8988T (cell line): ENCODE data around the gene RCL1.
"Not testable (repeated sequence)": the region's sequence is repeated elsewhere in the genome, so short reads cannot be mapped to it uniquely, and the experiment has no call there.

Experiments
- DNase-seq: peaks from one replicate; pipeline ENCODE4 v3.0.0; 2011

Gene RCL1

GRCh38 chr9:4792572-4793458 is at the start of gene RCL1:
Gene RCL1, plus strand, starts transcription at chr9:4792944. Its CDS starts 148 bp downstream, at chr9:4793092.
- peak; percentile 73 for DNase-seq

DNA sequence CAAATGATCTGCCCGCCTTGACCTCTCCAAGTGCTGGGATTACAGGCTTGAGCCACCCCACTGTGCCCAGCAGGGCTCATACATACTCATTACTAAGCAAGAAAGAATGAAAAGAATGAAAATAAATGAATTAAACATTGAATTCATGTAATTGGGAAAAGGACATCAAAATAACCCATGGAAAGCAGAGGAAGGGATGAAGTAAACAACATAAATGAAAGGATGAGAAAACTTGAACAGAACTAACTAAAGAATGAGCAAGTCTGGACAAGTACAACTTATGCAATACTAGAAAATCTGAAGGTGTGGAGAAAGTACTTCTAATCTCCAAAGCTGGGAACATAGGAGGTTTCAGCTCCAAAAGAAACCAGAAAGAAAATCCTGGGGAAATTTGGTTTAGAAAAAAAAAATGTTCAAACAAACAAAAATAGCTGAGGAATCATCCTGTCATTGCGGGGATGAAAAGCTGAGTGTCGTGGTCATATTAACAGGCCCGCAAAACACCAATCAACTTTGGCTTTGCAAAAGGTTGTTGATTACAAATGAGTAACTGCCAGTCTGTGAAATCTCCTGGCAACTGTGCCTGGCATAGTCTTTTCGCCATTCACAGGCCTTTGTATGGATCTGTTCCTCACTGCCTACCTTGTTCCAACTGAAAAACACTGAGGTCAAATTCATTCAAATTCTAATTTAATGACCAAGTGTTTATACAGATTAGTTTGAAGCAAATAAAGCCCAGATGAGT is 49.4 kb upstream of the RCL1 start:
- DNase-seq: no peak

DNA sequence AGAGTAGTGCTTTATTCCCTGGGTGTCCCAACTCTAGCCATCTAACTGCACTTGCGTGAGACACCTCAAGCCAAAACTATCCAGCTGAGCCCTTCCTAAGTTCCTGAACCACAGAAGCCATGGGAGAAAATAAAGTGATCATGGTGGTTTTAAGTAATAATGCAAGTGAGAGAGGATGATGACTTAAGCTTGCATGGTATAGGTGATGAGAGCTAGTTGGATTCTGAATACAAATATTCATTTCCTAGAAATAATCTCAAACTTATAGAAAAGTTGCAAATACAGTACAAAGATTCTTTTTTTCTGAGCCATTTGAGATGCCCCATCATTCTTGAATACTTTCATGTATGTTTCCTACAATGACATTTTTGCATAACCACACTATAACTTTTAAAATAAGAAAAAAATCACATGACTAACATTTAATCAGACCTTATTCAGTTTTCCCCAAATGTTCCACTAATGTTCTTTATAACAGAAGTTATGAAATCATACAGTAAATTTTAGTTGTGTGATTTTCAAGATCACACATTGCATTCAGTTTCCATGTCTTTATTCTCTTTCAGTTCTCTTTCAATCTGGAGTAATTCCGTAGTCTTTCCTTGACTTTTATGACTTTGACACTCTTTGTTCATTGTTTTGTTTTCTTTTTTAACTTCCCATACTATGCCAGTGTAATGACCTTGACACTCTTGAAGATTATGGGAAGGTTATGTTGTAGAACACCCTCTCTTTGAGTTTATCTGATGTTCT is 46.3 kb upstream of the RCL1 start:
- no peak for DNase-seq

DNA sequence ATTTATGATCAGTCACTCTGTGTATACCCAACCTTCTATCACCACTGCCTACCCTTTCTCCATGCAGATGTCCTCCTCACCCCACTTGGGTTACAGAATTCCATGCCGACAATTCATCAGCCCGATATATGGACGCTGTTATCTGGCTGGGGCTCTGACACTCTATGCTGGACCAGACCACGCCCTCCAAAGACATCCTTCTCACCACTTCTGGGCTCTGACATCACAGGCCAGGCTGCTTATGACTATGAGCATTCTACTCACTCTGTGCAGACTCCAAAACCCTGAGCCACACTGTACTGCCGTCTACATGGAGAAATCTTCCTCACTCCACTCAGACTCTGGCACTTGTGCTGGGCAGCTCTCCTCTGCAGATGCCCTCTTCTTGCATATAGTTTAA is 44.1 kb upstream of the RCL1 start:
- DNase-seq: no peak

DNA sequence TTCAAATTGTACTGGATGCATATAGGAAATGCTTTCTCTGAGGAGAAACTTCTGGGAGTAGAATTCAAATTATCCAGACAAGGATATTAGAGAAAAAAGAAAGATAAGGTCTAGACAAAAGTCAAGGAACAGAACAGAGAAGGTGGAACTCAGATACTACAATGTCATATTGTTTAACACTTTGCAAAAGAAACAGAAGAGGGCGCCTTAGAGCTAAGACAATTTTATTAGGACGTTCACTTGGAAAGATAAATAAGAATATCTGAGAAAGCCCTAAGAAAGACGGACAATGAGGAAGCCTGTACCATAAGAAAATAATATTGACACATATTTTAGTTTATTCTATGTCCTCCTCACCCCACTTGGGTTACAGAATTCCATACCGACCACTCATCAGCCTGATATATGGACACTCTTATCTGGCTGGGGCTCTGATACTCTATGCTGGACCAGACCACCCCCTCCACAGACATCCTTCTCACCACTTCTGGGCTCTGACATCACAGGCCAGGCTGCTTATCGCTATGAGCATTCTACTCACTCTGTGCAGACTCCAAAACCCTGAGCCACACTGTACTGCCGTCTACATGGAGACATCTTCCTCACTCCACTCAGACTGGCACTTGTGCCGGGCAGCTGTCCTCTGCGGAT is 42.6 kb upstream of the RCL1 start:
- DNase-seq: no peak

GRCh38 chr9:4754530-4754929 is 38.2 kb upstream of the RCL1 start:
- DNase-seq: not testable (repeated sequence)

- no peak for DNase-seq
Measured at GRCh38 chr9:4755026-4755609, 37.6 kb upstream of the RCL1 start.

- DNase-seq: no peak
Measured at GRCh38 chr9:4756420-4756819, 36.3 kb upstream of the RCL1 start.

GRCh38 chr9:4760122-4760521 is 32.6 kb upstream of the RCL1 start:
- no peak for DNase-seq

DNA sequence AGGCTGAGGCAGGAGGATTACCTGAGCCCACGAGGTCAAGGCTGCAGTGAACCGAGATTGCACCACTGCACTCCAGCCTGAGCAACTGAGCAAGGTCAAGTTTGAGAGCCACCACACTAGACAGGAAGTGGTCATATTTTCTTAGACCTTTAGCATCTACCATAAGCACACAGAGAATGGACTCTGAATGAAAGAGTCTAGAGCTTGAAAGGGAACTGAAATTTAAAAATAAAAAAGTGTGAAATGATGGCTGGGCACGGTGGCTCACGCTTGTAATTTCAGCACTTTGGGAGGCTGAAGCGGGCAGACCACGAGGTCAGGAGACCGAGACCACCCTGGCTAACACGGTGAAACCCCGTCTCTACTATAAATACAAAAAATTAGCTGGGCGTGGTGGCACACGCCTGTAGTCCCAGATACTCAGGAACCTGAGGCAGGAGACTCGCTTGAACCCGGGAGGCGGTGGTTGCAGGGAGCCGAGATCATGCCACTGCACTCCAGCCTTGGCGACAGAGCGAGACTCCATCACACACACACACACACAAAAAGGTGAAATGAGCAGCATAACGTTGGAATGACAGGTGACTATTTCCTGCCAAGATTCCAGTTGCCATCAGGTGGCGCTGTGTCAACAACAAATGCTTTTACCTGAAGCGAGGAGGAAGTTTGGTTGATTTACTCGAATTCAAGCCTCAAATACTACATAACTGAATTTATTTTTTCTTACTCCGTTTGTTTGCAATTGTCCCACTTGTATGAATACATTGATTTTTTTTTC is 30.4 kb upstream of the RCL1 start:
- DNase-seq: no peak

DNA sequence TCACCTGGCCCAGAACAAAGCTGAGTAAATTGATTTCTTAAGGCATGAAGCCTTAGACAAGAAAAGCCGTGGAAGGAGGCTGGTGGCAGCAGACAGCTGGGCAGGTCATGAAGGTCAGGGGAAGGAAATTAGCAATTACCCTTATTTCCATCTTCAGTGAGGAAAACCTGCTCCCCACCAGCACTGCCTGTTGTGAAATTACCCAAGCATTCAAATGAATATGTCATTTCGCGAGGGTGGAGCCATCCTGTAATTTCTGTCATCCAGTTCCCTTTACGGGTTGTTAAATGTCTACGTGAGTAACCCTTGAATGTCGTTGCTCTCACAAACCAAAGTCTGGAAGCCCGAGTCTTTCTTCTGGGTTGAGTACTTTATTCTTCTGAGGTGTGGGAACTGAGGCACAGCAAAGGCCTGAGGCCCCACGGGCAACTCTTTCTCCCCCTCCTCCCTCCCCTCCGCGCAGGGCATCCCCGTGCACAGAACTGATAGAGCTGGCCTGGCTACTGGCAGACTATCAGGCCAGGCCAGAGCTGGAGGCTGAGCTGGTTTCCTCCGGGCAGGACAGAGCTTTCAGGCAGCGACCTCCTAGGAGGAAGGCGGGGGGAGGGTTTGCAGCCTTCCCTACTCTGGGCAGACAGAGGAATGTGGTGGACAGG is 29.7 kb upstream of the RCL1 start:
- DNase-seq: no peak

DNA sequence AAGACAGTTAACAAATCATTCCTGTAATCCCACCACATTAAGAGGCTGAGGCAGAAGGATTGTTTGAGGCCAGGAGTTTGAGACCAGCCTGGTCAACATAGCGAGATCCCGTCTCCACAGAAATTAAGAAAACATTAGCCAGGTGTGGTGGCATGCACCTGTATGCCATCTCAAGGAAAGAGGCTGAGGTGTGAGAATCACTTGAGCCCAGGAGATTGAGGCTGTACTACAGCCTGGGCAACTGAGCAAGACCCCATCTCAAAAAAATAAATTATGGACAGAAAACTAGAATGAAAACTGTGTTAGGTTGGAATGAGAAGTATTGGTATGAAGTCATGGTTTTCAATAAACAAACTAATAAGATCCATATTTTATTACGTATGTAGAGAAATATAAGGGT is 28.7 kb upstream of the RCL1 start:
- DNase-seq: no peak

DNA sequence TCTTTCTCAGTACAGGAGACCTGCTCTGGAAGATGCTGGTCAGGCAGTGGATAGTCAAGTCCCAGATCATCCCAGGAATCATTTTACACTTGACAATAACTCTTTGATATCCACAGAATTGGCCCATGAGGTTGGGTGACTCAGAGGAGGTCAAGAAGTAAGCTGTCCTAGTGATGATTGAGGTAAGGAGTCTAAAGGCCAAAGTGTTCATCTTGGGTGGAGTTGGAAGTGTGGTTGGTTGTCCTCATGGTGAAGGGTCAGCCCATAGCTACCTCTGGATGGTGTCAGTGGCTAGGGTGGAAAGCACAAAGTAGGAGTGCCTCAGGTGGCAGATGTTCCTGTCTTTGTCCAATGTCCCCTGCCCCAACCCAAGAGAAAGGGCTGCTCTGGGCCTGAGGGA is 24.1 kb upstream of the RCL1 start:
- no peak for DNase-seq

DNA sequence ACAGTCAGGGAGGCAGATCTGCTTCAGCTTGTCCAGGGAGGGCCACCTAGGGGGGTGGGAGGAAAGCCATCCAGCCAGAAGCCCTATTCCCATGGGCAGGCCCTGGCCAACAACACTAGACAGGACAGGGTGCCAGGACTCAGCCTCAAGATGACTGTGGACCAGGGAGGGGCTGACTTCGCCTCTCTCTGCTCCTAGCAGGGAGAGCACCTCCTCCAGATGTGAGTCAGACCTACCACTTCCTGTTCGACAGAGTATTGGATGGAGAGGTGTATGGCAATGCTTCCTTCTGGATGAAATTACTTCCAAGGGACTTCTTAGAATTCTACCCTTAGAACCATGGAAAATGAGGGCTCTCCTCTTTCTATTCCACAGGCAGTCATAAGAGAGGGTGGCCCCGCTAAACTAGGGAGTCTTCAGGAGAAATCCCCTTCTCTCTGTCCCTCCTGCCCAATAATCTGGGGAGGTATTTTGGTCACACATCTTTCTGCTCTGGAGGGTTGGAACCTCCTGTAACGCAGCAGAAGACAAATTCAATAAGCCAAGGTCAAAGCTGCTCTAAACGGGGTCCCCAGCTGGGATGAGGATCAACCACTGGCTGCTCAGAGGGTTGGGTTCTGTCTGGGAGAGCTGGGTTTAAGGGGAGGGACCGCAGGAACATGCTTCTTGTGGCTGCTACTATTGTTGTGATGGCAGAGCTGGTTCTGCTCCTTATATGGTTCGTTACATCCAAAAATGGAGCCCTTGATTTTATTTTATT is 23.2 kb upstream of the RCL1 start:
- DNase-seq: no peak

DNA sequence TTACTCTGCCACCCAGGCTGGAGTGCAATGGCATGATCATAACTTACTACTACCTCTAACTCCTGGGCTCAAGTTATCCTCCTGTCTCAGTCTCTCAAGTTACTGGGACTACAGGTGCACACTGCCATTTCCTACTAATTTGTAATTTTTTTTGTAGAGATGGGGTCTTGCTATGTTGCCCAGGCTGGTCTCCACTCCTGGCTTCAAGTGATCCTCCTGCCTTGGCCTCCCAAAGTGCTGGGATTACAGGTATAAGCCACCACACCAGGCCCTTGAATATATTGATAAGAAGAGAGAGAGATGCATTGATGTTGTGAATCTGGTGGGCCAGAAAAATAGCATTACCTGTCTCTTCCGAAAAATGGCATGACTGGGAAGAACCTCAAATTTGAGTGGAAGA is 21.0 kb upstream of the RCL1 start:
- no peak for DNase-seq

DNA sequence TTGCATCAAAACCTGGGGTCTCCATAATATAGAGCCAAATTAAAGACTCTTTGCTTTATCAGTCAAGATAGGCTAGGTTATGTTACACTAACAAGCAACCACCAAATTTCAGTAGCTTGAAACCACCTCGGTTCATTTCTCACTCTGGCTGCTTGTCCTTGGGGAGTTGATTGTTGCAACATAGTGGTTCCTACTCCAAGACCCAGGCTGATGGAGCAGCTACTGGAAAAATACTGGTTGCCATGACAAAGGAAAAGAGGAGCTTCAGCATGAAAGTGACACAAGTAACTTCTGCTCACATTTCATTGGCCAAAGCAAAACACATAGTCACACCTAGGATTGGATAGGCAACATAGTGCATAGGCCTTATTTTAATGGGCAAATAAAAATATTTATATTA is 18.5 kb upstream of the RCL1 start:
- DNase-seq: no peak

DNA sequence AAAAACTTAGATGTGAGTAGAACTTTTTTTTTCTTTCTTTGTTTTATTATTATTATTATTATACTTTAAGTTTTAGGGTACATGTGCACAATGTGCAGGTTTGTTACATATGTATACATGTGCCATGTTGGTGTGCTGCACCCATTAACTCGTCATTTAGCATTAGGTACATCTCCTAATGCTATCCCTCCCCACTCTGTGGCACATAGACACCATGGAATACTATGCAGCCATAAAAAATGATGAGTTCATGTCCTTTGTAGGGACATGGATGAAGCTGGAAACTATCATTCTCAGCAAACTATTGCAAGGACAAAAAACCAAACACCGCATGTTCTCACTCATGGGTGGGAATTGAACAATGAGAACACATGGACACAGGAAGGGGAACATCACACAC is 17.8 kb upstream of the RCL1 start:
- not testable (repeated sequence) for DNase-seq

GRCh38 chr9:4780651-4781050 is 12.1 kb upstream of the RCL1 start:
- no peak for DNase-seq

GRCh38 chr9:4781408-4781807 is 11.3 kb upstream of the RCL1 start:
- no peak for DNase-seq

GRCh38 chr9:4783191-4783590 is 9.6 kb upstream of the RCL1 start:
- DNase-seq: not testable (repeated sequence)
